ENCODE measurements around the gene PRSS36. TPM values are rescaled to one million over a fixed set of nuclear protein-coding genes. Genes with fewer than 3 reads are reported as not detected.

Gene PRSS36
- total RNA-seq, 4 donors from 2014 or later = 4.1 to 8.8 (median 6.8) TPM

- DNase-seq (ENCODE audit: low spot score) (no peak), ATAC-seq (ENCODE audit: low FRiP score) (no peak)
- TF ChIP-seq CTCF (IDR thresholded peaks at IDR 0.05) = no peak
Measured at GRCh38 chr16:31099860-31100638, 49.8 kb downstream of the PRSS36 start.

GRCh38 chr16:31094424-31095120 is 55.3 kb downstream of the PRSS36 start, which contains the start of gene VKORC1:
TSS of gene VKORC1 (minus strand) at chr16:31094797. CDS start at chr16:31094729, 68 bp downstream.
- ATAC-seq (ENCODE audit: low FRiP score) (peak; percentile 97), DNase-seq (ENCODE audit: low spot score) (peak; percentile 75)
- no peak for TF ChIP-seq CTCF (IDR thresholded peaks at IDR 0.05)

GRCh38 chr16:31094088-31094423 is 55.8 kb downstream of the PRSS36 start:
- TF ChIP-seq CTCF (IDR thresholded peaks at IDR 0.05) = no peak
- ATAC-seq (ENCODE audit: low FRiP score) = peak; percentile 28
- no peak for DNase-seq (ENCODE audit: low spot score)

- DNase-seq (ENCODE audit: low spot score) (no peak), ATAC-seq (ENCODE audit: low FRiP score) (no peak)
- no peak for TF ChIP-seq CTCF (IDR thresholded peaks at IDR 0.05)
Measured at GRCh38 chr16:31093132-31093703, 56.6 kb downstream of the PRSS36 start.

GRCh38 chr16:31092330-31092729 is 57.5 kb downstream of the PRSS36 start:
- no peak for ATAC-seq (ENCODE audit: low FRiP score)
- DNase-seq (ENCODE audit: low spot score) = no peak
- TF ChIP-seq CTCF (IDR thresholded peaks at IDR 0.05) = no peak

GRCh38 chr16:31090540-31090939 is 59.3 kb downstream of the PRSS36 start:
- DNase-seq (ENCODE audit: low spot score) (no peak), ATAC-seq (ENCODE audit: low FRiP score) (no peak)
- no peak for TF ChIP-seq CTCF (IDR thresholded peaks at IDR 0.05)

Measured in omental fat pad (tissue), 4 donors.